ENCODE measurements around the gene VMP1. TPM values are rescaled to one million over a fixed set of nuclear protein-coding genes. Genes with fewer than 3 reads are reported as not detected.
"Not testable (repeated sequence)": the region's sequence is repeated elsewhere in the genome, so short reads cannot be mapped to it uniquely, and the experiment has no call there.

The VMP1 gene
- total RNA-seq, 1 experiment from 2014 or later, result 46.5 TPM

- Histone ChIP-seq H3K4me3 (no peak overlapping the region), H3K27me3 (no peaks in the 10 kb centered on the region), H3K9me3 (replicated peaks) (no peaks in the 10 kb centered on the region), H3K4me1 (peaks cover 21% of the 10 kb centered on the region), H3K36me3 (no peaks in the 10 kb centered on the region), H3K27ac (no peak overlapping the region)
- DNase-seq, result no peak
Measured at GRCh38 chr17:59848778-59849177, 141.3 kb downstream of the VMP1 start.

GRCh38 chr17:59850311-59850710 lies 142.9 kb downstream of the VMP1 start:
- not testable (repeated sequence) for H3K27ac ChIP-seq; H3K36me3 ChIP-seq; H3K27me3 ChIP-seq; H3K9me3 ChIP-seq (replicated peaks); H3K4me3 ChIP-seq; DNase-seq
- peaks cover 16% of the 10 kb centered on the region for H3K4me1 ChIP-seq

DNA sequence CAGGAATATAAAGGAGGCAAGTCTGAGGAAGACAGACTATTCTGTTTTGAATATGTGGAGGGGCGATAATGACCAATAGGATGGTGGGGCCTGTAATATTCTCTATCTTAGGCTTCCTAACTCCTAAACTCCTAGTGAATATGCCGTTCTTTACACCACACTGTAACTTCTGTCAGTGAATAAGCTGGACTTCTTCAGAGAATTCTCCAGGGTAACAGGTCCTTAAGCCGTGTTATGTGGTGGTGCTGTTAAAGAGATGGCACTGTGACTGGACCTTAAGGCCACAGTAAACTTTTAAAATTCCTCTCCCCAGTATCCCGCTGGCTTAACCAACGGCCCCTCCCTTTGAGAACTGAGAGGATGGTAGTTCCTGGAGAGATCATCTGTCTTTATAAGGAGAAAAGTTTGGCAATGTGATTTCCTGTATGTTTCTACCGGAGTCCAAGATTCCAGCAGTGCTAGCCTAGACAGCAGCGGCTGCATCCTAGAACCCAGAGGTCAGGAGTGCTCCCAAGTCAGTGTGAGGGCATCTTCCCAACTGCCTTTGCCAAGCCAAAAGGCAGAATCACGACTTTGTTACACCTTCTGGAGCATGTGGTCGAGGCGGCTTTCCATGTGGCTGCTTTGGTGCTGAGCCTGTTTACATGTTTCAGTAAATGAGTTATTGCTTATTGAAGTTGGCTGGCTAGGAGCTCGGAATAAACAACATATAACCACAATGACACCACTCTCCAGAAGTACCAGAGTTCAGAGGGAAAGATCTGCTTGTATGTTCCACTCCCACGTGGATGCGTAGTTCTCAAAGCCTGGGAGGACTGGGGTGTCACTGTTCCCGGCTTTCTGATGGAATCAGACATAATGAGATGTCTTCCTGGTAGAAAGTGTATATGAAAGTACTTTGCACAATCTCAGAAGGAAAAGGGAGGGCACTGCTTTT lies 144.3 kb downstream of the VMP1 start:
- Histone ChIP-seq H3K27ac (no peak overlapping the region), H3K4me1 (peaks cover 2% of the 10 kb centered on the region), H3K4me3 (no peak overlapping the region), H3K9me3 (replicated peaks) (no peaks in the 10 kb centered on the region), H3K36me3 (no peaks in the 10 kb centered on the region), H3K27me3 (no peaks in the 10 kb centered on the region)
- no peak for DNase-seq

DNA sequence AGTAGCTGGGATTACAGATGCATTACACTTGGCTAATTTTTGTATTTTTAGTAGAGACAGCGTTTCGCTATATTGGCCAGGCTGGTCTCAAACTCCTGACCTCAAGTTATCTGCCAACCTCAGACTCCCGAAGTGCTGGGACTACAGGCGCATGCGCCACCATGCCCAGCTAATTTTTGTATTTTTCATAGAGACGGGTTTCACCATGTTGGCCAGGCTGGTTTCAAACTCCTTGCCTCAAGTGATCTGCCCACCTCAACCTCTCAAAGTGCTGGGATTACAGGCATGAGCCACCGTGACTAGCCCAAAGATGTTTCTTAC lies 145.4 kb downstream of the VMP1 start:
- not testable (repeated sequence) for H3K27me3 ChIP-seq; H3K36me3 ChIP-seq; H3K9me3 ChIP-seq (replicated peaks); H3K4me1 ChIP-seq; DNase-seq; H3K27ac ChIP-seq; H3K4me3 ChIP-seq

DNA sequence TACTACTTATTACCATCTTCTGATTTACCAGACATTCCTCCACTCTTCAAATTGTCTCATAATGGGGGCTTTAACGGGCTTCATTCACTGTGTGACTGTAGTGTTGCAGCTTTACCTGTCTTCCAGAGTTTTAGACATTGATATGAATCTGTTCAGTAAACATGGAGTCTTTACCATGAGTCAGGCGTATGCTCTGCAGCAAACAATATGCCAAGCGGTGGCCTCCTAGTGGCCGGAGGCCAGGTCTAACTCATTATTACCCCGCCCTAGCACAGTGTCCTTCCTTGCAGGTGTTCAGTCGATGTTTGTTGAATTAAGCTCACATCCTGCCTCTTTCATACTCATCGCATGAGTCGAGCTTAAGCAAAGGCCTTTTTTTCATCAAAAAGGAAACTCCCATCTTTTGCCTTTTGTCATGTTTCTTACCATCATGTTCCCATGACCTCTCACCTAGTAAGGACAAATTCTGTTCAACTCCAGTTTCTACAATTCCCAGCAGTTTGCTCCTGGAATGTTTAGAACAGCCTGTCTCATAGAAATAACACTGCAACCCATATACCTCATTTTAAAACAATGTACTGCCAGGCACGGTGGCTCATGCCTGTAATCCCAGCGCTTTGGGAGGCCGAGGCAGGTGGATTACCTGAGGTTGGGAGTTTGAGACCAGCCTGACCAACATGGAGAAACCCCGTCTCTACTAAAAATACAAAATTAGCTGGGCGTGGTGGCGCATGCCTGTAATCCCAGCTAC lies 145.9 kb downstream of the VMP1 start:
- DNase-seq, result peak; percentile 23 to 32

DNA sequence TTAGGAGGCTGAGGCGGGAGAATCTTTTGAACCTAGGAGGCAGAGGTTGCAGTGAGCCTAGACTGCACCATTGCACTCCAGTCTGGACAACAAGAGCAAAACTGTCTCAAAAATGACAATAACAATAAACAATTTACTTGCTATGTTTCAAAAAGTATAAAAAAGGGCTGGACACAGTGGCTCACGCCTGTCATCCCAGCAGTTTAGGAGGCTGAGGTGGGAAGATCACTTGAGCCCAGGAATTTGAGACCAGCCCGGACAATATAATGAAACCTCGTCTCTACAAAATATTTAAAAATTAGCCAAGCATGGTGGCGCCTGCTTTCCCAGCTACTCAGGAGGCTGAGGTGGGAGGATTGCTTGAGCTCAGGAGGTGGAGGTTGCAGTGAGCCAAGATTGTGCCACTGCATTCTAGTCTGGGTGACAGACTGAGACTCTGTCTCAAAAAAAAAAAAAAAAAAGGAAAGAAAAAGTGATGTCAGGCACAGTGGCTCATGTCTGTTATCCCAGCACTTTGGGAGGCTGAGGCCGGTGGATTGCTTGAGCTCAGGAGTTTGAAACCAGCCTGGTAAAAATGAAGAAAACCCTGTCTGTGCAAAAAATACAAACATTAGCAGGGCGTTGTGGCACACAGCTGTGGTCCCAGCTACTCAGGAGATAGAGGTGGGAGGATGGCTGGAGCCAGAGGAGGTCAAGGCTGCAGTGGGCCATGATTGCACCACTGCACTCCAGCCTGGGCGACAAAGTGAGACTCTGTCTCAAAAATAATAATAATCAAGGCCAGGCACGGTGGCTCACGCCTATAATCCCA lies 146.7 kb downstream of the VMP1 start:
- H3K27me3 ChIP-seq; H3K9me3 ChIP-seq (replicated peaks); H3K27ac ChIP-seq; H3K4me3 ChIP-seq; H3K4me1 ChIP-seq; H3K36me3 ChIP-seq; DNase-seq: not testable (repeated sequence)

More for the DNA sequence above, 145.9 kb downstream of the VMP1 start:
- no peaks in the 10 kb centered on the region for H3K9me3 ChIP-seq (replicated peaks)
- no peaks in the 10 kb centered on the region for H3K36me3 ChIP-seq
- no peak overlapping the region for H3K27ac ChIP-seq
- H3K27me3 ChIP-seq, result no peaks in the 10 kb centered on the region
- no peak overlapping the region for H3K4me3 ChIP-seq
- H3K4me1 ChIP-seq, result no peaks in the 10 kb centered on the region

DNA sequence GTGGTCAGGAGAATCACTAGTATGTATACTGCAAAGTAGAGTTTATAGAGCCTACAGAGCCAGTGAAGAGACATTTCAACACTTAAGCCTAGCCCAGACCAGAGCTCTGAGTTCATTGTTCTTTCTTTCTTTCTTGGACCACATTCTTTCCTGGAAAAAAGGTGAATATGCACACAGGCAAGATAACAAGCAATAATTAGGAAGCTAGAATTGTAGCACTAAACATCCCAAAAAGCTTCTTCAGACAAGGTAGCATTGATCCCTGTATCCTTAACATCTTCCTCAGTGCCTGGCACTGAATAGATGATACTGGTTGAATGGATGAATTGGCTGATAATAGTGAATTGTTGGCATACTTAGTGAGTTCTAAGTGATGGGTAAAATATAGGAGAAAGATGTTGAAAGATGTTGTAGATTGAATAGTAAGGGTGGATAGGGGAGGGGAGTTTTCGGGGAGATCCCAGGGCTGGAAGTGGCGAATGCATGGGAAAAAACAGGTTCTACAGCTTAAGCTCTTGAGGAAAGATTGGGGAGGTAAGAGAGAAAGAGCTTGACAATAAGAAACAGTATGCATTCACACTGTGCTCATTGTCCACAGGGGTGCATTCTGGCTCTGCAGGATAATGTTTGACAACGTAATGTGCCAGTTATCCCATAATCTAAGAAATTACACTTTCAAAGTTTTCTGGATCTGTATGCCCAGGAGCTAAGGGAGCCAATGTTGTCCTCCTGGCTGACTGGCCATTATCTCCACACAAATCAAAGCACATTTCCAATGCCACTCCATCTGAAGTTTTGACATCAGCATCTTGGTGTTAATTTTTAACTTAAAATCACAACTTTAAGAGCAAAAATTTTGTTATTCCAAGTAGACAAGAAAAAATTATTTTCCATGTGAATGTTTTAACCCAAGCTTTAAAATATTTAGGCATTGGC lies 149.7 kb downstream of the VMP1 start:
- Histone ChIP-seq H3K27ac (no peak overlapping the region), H3K36me3 (peaks cover 3% of the 10 kb centered on the region; the same call in 1 of the 2 replicates), H3K9me3 (replicated peaks) (no peaks in the 10 kb centered on the region), H3K4me1 (no peaks in the 10 kb centered on the region; the same call in 1 of the 2 replicates), H3K4me3 (no peak overlapping the region), H3K27me3 (no peaks in the 10 kb centered on the region)
- no peak for DNase-seq

DNA sequence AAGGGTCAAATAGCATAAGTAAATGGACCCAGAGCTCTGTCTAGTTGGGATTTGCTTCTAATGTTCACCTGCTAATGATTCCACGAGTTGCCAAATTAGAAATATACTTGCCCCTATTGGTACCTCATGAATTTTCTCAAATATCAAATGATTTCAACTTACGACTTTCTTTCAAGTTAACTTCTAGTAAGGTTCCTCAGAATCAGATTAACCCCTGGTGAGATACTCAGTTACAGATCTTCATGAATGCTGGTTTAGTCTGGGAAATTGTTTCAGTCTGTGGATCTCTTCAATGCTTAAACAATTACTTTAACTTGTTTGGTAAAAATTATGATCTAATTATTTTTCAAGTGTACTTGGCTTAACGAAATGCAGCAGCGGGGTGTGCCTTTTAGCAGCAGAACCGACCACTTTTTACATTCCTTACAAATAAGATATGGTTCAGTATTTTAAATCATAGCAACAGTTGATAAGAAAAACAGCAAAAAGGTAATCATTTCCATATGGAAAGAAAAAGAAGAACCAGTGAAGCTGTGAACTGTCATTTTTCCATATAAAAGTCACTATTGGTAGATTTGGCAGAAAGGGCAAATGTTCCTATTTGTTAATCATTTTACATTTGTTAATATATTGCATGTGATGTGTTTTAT lies 150.8 kb downstream of the VMP1 start:
- H3K27ac ChIP-seq, result no peak overlapping the region

DNA sequence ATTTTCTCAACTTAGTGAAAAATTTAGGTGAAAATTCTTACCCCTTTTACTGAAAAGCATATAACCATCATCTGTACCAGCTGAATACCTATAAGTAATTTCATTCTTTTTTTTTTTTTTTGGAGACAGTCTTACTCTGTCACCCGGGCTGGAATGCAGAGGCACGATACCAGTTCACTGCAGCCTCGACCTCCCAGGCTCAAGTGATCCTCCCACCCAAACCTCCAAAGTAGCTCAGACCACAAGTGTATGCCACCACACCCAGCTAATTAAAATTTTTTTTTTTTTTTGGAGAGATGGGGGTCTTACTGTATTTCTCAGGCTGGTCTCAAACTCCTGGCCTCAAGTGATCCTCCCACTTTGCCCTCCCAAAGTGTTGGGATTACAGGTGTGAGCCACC lies 151.5 kb downstream of the VMP1 start:
- DNase-seq, result no peak
- H3K4me1 ChIP-seq, result no peaks in the 10 kb centered on the region; the same call in 1 of the 2 replicates

More for the DNA sequence above, 150.8 kb downstream of the VMP1 start:
- Histone ChIP-seq H3K9me3 (replicated peaks) (no peaks in the 10 kb centered on the region), H3K36me3 (peaks cover 3% of the 10 kb centered on the region; the same call in 1 of the 2 replicates), H3K27me3 (no peaks in the 10 kb centered on the region), H3K4me3 (no peak overlapping the region), H3K4me1 (no peaks in the 10 kb centered on the region; the same call in 1 of the 2 replicates)
- DNase-seq, result no peak

GRCh38 chr17:59859444-59860025 lies 152.1 kb downstream of the VMP1 start:
- Histone ChIP-seq H3K9me3 (replicated peaks) (no peaks in the 10 kb centered on the region), H3K4me1 (no peaks in the 10 kb centered on the region; the same call in 1 of the 2 replicates)
- DNase-seq, result peak in 1 of 2 experiments; percentile 25

More for the DNA sequence above, 151.5 kb downstream of the VMP1 start:
- H3K27ac ChIP-seq, result no peak overlapping the region
- no peaks in the 10 kb centered on the region for H3K27me3 ChIP-seq
- H3K9me3 ChIP-seq (replicated peaks), result no peaks in the 10 kb centered on the region
- peaks cover 3% of the 10 kb centered on the region; the same call in 1 of the 2 replicates for H3K36me3 ChIP-seq
- no peak overlapping the region for H3K4me3 ChIP-seq

GRCh38 chr17:59863616-59864015 lies 156.2 kb downstream of the VMP1 start:
- peaks cover 3% of the 10 kb centered on the region; the same call in 1 of the 2 replicates for H3K36me3 ChIP-seq
- no peak overlapping the region for H3K4me3 ChIP-seq
- H3K9me3 ChIP-seq (replicated peaks), result no peaks in the 10 kb centered on the region
- H3K27ac ChIP-seq, result no peak overlapping the region
- no peaks in the 10 kb centered on the region; the same call in 1 of the 2 replicates for H3K4me1 ChIP-seq
- no peak for DNase-seq
- H3K27me3 ChIP-seq, result no peaks in the 10 kb centered on the region

More at GRCh38 chr17:59859444-59860025, 152.1 kb downstream of the VMP1 start:
- Histone ChIP-seq H3K36me3 (peaks cover 3% of the 10 kb centered on the region; the same call in 1 of the 2 replicates), H3K4me3 (no peak overlapping the region), H3K27me3 (no peaks in the 10 kb centered on the region), H3K27ac (no peak overlapping the region)

DNA sequence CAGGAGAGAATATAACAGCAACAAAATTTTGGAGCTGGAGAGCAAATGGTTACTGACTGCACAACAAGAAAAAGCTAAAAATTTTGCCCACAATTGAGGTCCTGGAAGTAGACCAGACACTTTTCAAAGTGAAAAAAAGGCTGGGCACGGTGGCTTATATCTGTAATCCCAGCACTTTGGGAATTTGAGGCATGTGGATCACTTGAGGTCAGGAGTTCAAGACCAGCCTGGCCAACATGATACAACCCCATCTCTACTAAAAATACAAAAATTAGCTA lies 162.4 kb downstream of the VMP1 start:
- peaks cover 6% of the 10 kb centered on the region; the same call in 1 of the 2 replicates for H3K36me3 ChIP-seq
- no peak overlapping the region for H3K4me3 ChIP-seq
- no peak for DNase-seq
- no peaks in the 10 kb centered on the region for H3K4me1 ChIP-seq
- H3K9me3 ChIP-seq (replicated peaks), result no peaks in the 10 kb centered on the region
- H3K27me3 ChIP-seq, result no peaks in the 10 kb centered on the region
- no peak overlapping the region for H3K27ac ChIP-seq

- H3K4me1 ChIP-seq, result no peaks in the 10 kb centered on the region
- no peak overlapping the region for H3K4me3 ChIP-seq
- H3K36me3 ChIP-seq, result peaks cover 6% of the 10 kb centered on the region; the same call in 1 of the 2 replicates
- DNase-seq, result no peak
- no peak overlapping the region for H3K27ac ChIP-seq
- no peaks in the 10 kb centered on the region for H3K9me3 ChIP-seq (replicated peaks)
- H3K27me3 ChIP-seq, result no peaks in the 10 kb centered on the region
Measured at GRCh38 chr17:59870482-59870881, 163.0 kb downstream of the VMP1 start.
